IMR-90 (cell line): Measurements from ENCODE around the gene SLC22A16. TPM values are rescaled to one million over a fixed set of nuclear protein-coding genes. Genes with fewer than 3 reads are reported as not detected.

Experiments
- ATAC-seq: fragments of 200-7000 bp; cut with Tn5 transposase; 2 replicates; pipeline ENCODE4 v1.9.1; 2020; ENCODE audit warnings: low read depth, mild to moderate bottlenecking, moderate library complexity
- BruUV-seq: library from RNA; stranded (reverse); fragments of 400-500 nt; replicated peaks from 2 replicates; lab custom pipeline; 2021; lab: Mats Ljungman, UMichigan
- CTCF ChIA-PET: fragments of 300-600 bp; formaldehyde crosslinking; extraction: SDS; loops from one replicate; lab custom pipeline; 2021; ENCODE audit warnings: antibody characterized with exemption; lab: Yijun Ruan, JAX
- POLR2A ChIA-PET: fragments of 300-600 bp; sonication (Branson Sonifier 250); formaldehyde crosslinking; loops from one replicate; lab custom pipeline; 2022; ENCODE audit warnings: antibody characterized with exemption; ENCODE audit not compliant: unreplicated experiment; lab: Charles Lee
- DNase-seq: peaks from one replicate; pipeline ENCODE4 v3.0.0; 2013
- H2AFZ ChIP-seq: replicated peaks from 2 replicates; pipeline ENCODE3; 2013; ENCODE audit warnings: low read length, mild to moderate bottlenecking; ENCODE audit not compliant: poor library complexity
- H2AK5ac ChIP-seq: 2 replicates; pipeline ENCODE4 v1.6.1; 2013; ENCODE audit warnings: low read depth, low read length, inconsistent platforms
- H2AK9ac ChIP-seq: replicated peaks from 2 replicates; pipeline ENCODE3; 2013; ENCODE audit warnings: mild to moderate bottlenecking, low read depth, low read length, moderate library complexity; ENCODE audit not compliant: poor library complexity
- H2BK120ac ChIP-seq: 2 replicates; pipeline ENCODE4 v1.6.1; 2013; ENCODE audit warnings: low read depth, low read length, inconsistent platforms
- H2BK15ac ChIP-seq: 3 replicates; pipeline ENCODE4 v1.6.1; 2013; ENCODE audit warnings: low read depth, low read length, inconsistent platforms
- H2BK20ac ChIP-seq: 2 replicates; pipeline ENCODE4 v1.6.1; 2013; ENCODE audit warnings: low read depth, mild to moderate bottlenecking, inconsistent platforms, low read length, moderate library complexity
- H2BK5ac ChIP-seq: 2 replicates; pipeline ENCODE4 v1.6.1; 2013; ENCODE audit warnings: mild to moderate bottlenecking, low read depth, low read length, inconsistent platforms; ENCODE audit not compliant: poor library complexity, severe bottlenecking
- H3K14ac ChIP-seq: replicated peaks from 2 replicates; pipeline ENCODE4 v1.6.1; 2013; ENCODE audit warnings: low read depth, low read length, inconsistent platforms
- H3K18ac ChIP-seq: 2 replicates; pipeline ENCODE4 v1.6.1; 2013; ENCODE audit warnings: low read depth, low read length, control low read depth
- H3K23ac ChIP-seq: 2 replicates; pipeline ENCODE4 v1.6.1; 2013; ENCODE audit warnings: low read depth, low read length, inconsistent platforms
- H3K27ac ChIP-seq: 2 replicates; pipeline ENCODE4 v1.5.1; 2013; ENCODE audit warnings: mild to moderate bottlenecking, control low read depth, low read length; ENCODE audit not compliant: insufficient read depth
- H3K27me3 ChIP-seq: 2 replicates; pipeline ENCODE4 v1.6.1; 2013; ENCODE audit warnings: low read length; ENCODE audit not compliant: control insufficient read depth, insufficient read depth
- H3K36me3 ChIP-seq: 2 replicates; pipeline ENCODE4 v1.6.1; 2013; ENCODE audit warnings: low read length, mixed read lengths; ENCODE audit not compliant: control insufficient read depth, insufficient read depth
- H3K4ac ChIP-seq: 2 replicates; pipeline ENCODE4 v1.6.1; 2013; ENCODE audit warnings: low read depth, low read length, inconsistent platforms
- H3K4me1 ChIP-seq: 2 replicates; pipeline ENCODE4 v1.6.1; 2013; ENCODE audit warnings: low read length, mixed read lengths; ENCODE audit not compliant: control insufficient read depth, insufficient read depth
- H3K4me2 ChIP-seq: 2 replicates; pipeline ENCODE4 v1.6.1; 2013; ENCODE audit warnings: low read depth, mild to moderate bottlenecking, control low read depth, low read length, moderate library complexity
- H3K4me3 ChIP-seq: 2 replicates; pipeline ENCODE4 v1.5.1; 2013; ENCODE audit warnings: low read depth, mild to moderate bottlenecking, control low read depth, low read length, moderate library complexity; ENCODE audit not compliant: insufficient read depth
- H3K56ac ChIP-seq: 2 replicates; pipeline ENCODE4 v1.6.1; 2013; ENCODE audit warnings: low read length, inconsistent platforms; ENCODE audit not compliant: insufficient read depth; ENCODE audit errors: extremely low read depth
- H3K79me1 ChIP-seq, 2 experiments: 2 replicates each; pipeline ENCODE4 v1.6.1; 2013; ENCODE audit warnings: low read length in 2 of 2, inconsistent platforms in 1 of 2, low read depth in 1 of 2
- H3K9ac ChIP-seq: 2 replicates; pipeline ENCODE4 v1.6.1; 2013; ENCODE audit warnings: low read depth, low read length, control low read depth
- H3K9me1 ChIP-seq: 2 replicates; pipeline ENCODE4 v1.6.1; 2013; ENCODE audit warnings: low read length, inconsistent platforms; ENCODE audit not compliant: insufficient read depth
- H3K9me3 ChIP-seq: 2 replicates; pipeline ENCODE4 v1.6.1; 2013; ENCODE audit warnings: low read length; ENCODE audit not compliant: control insufficient read depth, insufficient read depth
- H4K20me1 ChIP-seq: 2 replicates; pipeline ENCODE4 v1.6.1; 2013; ENCODE audit warnings: low read length, inconsistent platforms; ENCODE audit not compliant: insufficient read depth
- H4K5ac ChIP-seq: 2 replicates; pipeline ENCODE4 v1.6.1; 2013; ENCODE audit warnings: mild to moderate bottlenecking, low read depth, low read length, control low read depth
- H4K8ac ChIP-seq, 2 experiments: 2 replicates each; pipeline ENCODE4 v1.6.1; 2013; ENCODE audit warnings: low read depth in 2 of 2, low read length in 2 of 2, control low read depth in 1 of 2, inconsistent platforms in 1 of 2
- H4K91ac ChIP-seq: 2 replicates; pipeline ENCODE4 v1.6.1; 2013; ENCODE audit warnings: low read depth, low read length, inconsistent platforms; ENCODE audit not compliant: insufficient read depth
- BHLHE40 ChIP-seq: fragments of 150-350 bp; IDR thresholded peaks from 2 replicates; pipeline ENCODE4 v1.6.1; 2016; ENCODE audit warnings: mild to moderate bottlenecking, low read depth, low read length
- CEBPB ChIP-seq: IDR thresholded peaks from 2 replicates; pipeline ENCODE4 v1.6.1; 2012; ENCODE audit warnings: low read depth, low read length, improper control_type of control experiment
- CHD1 ChIP-seq: IDR thresholded peaks from 2 replicates; pipeline ENCODE4 v1.6.1; 2012; ENCODE audit warnings: low read depth, low read length, improper control_type of control experiment
- FOS ChIP-seq: fragments of 150-350 bp; IDR thresholded peaks from 2 replicates; pipeline ENCODE4 v1.6.1; 2016; ENCODE audit warnings: low read depth, low read length
- MAFK ChIP-seq: IDR thresholded peaks from 2 replicates; pipeline ENCODE4 v1.6.1; 2012; ENCODE audit warnings: low read depth, low read length, improper control_type of control experiment
- MAZ ChIP-seq: IDR thresholded peaks from 2 replicates; pipeline ENCODE4 v1.6.1; 2012; ENCODE audit warnings: low read depth, mild to moderate bottlenecking, low read length, improper control_type of control experiment, moderate library complexity, borderline replicate concordance
- MXI1 ChIP-seq: IDR thresholded peaks from 2 replicates; pipeline ENCODE4 v1.6.1; 2012; ENCODE audit warnings: low read depth, mild to moderate bottlenecking, low read length, moderate library complexity, borderline replicate concordance
- NFE2L2 ChIP-seq: fragments of 150-350 bp; IDR thresholded peaks from 2 replicates; pipeline ENCODE4 v1.6.1; 2016; ENCODE audit warnings: low read depth, mild to moderate bottlenecking, low read length
- POLR2A ChIP-seq: IDR thresholded peaks from 2 replicates; pipeline ENCODE4 v1.6.1; 2012; ENCODE audit warnings: mild to moderate bottlenecking, low read depth, low read length
- RAD21 ChIP-seq: IDR thresholded peaks from 2 replicates; pipeline ENCODE4 v1.6.1; 2012; ENCODE audit warnings: low read length, improper control_type of control experiment
- RCOR1 ChIP-seq: IDR thresholded peaks from 2 replicates; pipeline ENCODE4 v1.6.1; 2012; ENCODE audit warnings: mild to moderate bottlenecking, low read length, improper control_type of control experiment; ENCODE audit not compliant: insufficient replicate concordance
- RFX5 ChIP-seq: IDR thresholded peaks from 2 replicates; pipeline ENCODE4 v1.8.0; 2012; ENCODE audit warnings: low read depth, mild to moderate bottlenecking, low read length, moderate library complexity
- SMC3 ChIP-seq: fragments of 150-350 bp; IDR thresholded peaks from 2 replicates; pipeline ENCODE4 v1.6.1; 2016; ENCODE audit warnings: low read depth, mild to moderate bottlenecking, antibody characterized with exemption, low read length, moderate library complexity
- WGBS, 2 experiments: methylation state at CpG; one replicate each; pipeline versions ENCODE4 v1.1.5 to v1.1.7; 2013; ENCODE audit warnings: missing lambda C conversion rate in 2 of 2; ENCODE audit not compliant: insufficient read length in 1 of 2; ENCODE audit errors: extremely low coverage in 2 of 2; 5-methylcytosine and 5-hydroxymethylcytosine counted together
- dilution Hi-C: fragments of 300-500 bp; cut with HindIII; formaldehyde crosslinking; loops from one replicate; pipeline ENCODE4 v1.14.3; 2018; ENCODE audit warnings: low sequenced_read_pairs; ENCODE audit not compliant: unreplicated experiment
- in situ Hi-C: fragments of 300-500 bp; cut with MboI; formaldehyde crosslinking; loops from 3 replicates; pipeline ENCODE4 v1.14.3; 2019; ENCODE audit warnings: low sequenced_read_pairs, inconsistent platforms, mixed read lengths
- intact Hi-C: fragments of 100-400 bp; cut with micrococcal nuclease; formaldehyde crosslinking; loops from 2 replicates; pipeline ENCODE4 v1.10.0; 2022
- polyA plus RNA-seq, 3 experiments: library from polyadenylated mRNA; depleted of rRNA; stranded (reverse); fragments of >200 nt; gene quantifications; 2 replicates each; pipeline ENCODE4 v1.2.3, GENCODE V29; 2012; ENCODE audit warnings: low replicate concordance in 1 of 3
- total RNA-seq: library from RNA; depleted of rRNA; stranded (reverse); fragments of >200 nt; gene quantifications from 2 replicates; pipeline ENCODE4 v1.2.3, GENCODE V29; 2012
- TF ChIP-seq, protein P1 (sequence below): conservative IDR thresholded peaks from 2 replicates; pipeline ENCODE4 v1.5.1; 2012; ENCODE audit warnings: mild to moderate bottlenecking, low read depth, low read length, improper control_type of control experiment
- TF ChIP-seq, protein P2 (sequence below): fragments of 150-350 bp; IDR thresholded peaks from 2 replicates; pipeline ENCODE4 v1.6.1; 2016; ENCODE audit warnings: low read depth, mild to moderate bottlenecking, low read length, moderate library complexity, borderline replicate concordance
- TF ChIP-seq, protein P3 (sequence below): fragments of 150-350 bp; IDR thresholded peaks from 2 replicates; pipeline ENCODE4 v1.6.1; 2017; ENCODE audit warnings: mild to moderate bottlenecking, antibody characterized with exemption, low read length, low read depth

SLC22A16 gene
- total and polyA plus RNA-seq, 2 of the 4 experiments (the other 2 are of a cell fraction): not detected

DNA sequence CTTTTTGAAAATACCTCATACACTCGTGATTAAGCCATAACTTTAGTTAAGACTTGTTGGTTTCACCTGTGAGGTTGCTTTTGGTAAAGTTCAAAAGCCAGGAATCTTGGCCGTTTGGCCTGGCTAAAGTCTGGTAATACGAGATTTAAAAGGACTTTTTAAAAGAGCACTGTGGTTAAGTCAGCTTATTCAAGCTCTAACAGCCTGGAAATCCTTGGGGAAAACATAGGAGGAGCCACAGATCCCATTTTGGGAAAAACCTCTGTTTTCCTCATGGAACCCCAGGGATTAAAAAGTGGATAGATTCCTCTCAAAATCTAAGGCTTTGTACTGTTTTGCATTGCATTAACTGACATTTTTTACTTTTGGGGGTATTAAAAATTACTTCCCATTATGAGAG is 13.7 kb upstream of the SLC22A16 start:
- Histone ChIP-seq H2AFZ (no peak overlapping the region), H2BK120ac (no peak overlapping the region), H4K8ac (no peak overlapping the region), H3K23ac (no peak overlapping the region), H3K18ac (no peak overlapping the region), H2BK15ac (no peak overlapping the region), H2BK5ac (no peak overlapping the region), H3K14ac (no peak overlapping the region), H3K9me1 (no peaks in the 10 kb centered on the region), H4K5ac (no peak overlapping the region), H2BK20ac (no peak overlapping the region), H3K27me3 (peaks cover 4% of the 10 kb centered on the region), H3K36me3 (no peaks in the 10 kb centered on the region), H3K56ac (no peak overlapping the region), H3K9me3 (no peaks in the 10 kb centered on the region), H3K27ac (no peak overlapping the region), H3K9ac (no peak overlapping the region), H3K4me3 (no peak overlapping the region), H2AK9ac (no peak overlapping the region), H3K79me1 (no peaks in the 10 kb centered on the region), H4K20me1 (no peaks in the 10 kb centered on the region), H4K91ac (no peak overlapping the region), H3K4ac (no peak overlapping the region), H3K4me2 (no peak overlapping the region), H3K4me1 (peaks cover 4% of the 10 kb centered on the region), H2AK5ac (no peak overlapping the region)
- DNase-seq (no peak), ATAC-seq (no peak)
- intact Hi-C loops: no loop called here
- no CpG with 5 or more reads among the region's 3 CpGs for WGBS, 2 experiments
- CTCF ChIA-PET: no interaction called here
- dilution Hi-C loops: no loop called here
- in situ Hi-C loops: no loop called here
- BruUV-seq: no TSS peak
- no peak for TF ChIP-seq CHD1
- TF ChIP-seq MAZ: no peak
- TF ChIP-seq, protein P1, sequence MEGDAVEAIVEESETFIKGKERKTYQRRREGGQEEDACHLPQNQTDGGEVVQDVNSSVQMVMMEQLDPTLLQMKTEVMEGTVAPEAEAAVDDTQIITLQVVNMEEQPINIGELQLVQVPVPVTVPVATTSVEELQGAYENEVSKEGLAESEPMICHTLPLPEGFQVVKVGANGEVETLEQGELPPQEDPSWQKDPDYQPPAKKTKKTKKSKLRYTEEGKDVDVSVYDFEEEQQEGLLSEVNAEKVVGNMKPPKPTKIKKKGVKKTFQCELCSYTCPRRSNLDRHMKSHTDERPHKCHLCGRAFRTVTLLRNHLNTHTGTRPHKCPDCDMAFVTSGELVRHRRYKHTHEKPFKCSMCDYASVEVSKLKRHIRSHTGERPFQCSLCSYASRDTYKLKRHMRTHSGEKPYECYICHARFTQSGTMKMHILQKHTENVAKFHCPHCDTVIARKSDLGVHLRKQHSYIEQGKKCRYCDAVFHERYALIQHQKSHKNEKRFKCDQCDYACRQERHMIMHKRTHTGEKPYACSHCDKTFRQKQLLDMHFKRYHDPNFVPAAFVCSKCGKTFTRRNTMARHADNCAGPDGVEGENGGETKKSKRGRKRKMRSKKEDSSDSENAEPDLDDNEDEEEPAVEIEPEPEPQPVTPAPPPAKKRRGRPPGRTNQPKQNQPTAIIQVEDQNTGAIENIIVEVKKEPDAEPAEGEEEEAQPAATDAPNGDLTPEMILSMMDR: no peak
- TF ChIP-seq SMC3: no peak
- TF ChIP-seq NFE2L2: no peak
- no peak for TF ChIP-seq CEBPB
- no peak for TF ChIP-seq RCOR1
- TF ChIP-seq, protein P2, sequence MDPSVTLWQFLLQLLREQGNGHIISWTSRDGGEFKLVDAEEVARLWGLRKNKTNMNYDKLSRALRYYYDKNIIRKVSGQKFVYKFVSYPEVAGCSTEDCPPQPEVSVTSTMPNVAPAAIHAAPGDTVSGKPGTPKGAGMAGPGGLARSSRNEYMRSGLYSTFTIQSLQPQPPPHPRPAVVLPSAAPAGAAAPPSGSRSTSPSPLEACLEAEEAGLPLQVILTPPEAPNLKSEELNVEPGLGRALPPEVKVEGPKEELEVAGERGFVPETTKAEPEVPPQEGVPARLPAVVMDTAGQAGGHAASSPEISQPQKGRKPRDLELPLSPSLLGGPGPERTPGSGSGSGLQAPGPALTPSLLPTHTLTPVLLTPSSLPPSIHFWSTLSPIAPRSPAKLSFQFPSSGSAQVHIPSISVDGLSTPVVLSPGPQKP: no peak
- no peak for TF ChIP-seq MXI1
- no peak for TF ChIP-seq FOS
- no peak for TF ChIP-seq RAD21
- no peak for TF ChIP-seq BHLHE40
- no peak for TF ChIP-seq MAFK
- TF ChIP-seq RFX5: no peak
- TF ChIP-seq, protein P3, sequence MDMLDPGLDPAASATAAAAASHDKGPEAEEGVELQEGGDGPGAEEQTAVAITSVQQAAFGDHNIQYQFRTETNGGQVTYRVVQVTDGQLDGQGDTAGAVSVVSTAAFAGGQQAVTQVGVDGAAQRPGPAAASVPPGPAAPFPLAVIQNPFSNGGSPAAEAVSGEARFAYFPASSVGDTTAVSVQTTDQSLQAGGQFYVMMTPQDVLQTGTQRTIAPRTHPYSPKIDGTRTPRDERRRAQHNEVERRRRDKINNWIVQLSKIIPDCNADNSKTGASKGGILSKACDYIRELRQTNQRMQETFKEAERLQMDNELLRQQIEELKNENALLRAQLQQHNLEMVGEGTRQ: no peak
- no peak for TF ChIP-seq POLR2A
- POLR2A ChIA-PET: interaction anchor here (0.7 kb wide), 1 partner anchor 16 kb away, joined by 3 read pairs; no protein-coding TSS in a partner anchor
